Coronary artery (tissue), 2 donors: ENCODE results near the gene STEAP4.

Source experiments
- DNase-seq: peaks from one replicate; pipeline ENCODE4 v3.0.0-alpha.2; 2017; ENCODE audit warnings: low spot score
- H3K27ac ChIP-seq, 2 donors: fragments of 200-600 bp; sonication (generic); one replicate each; pipeline ENCODE4 v1.5.1; 2016 to 2019
- H3K4me3 ChIP-seq: fragments of 200-600 bp; sonication (generic); 2 replicates; pipeline ENCODE4 v1.5.1; 2016; ENCODE audit warnings: mild to moderate bottlenecking, moderate library complexity
- TF ChIP-seq, protein P1 (sequence below): fragments of 200-600 bp; sonication (generic); IDR thresholded peaks from one replicate; pipeline ENCODE4 v1.5.1; 2019; ENCODE audit warnings: antibody characterized with exemption

STEAP4 gene

DNA sequence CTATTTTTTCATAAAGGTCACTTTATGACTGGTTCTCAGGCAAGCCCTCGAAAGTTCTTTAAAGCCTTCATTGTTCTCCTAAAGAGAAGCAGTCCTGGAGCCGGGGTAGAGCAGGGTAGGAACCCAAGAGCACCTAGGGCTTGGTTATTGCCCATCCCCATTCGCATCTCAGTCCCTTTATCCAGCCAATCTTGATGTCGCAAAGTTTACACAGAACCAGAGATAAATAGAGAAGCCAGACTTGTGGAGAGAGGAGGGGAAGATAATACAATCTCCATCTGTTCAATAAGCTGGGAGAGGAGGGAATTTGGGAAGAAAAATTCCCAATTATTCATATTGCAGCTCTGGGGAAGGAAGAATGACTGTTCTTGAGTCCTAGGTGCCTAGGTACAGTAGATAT is 80.5 kb downstream of the STEAP4 start:
- no peak for DNase-seq
- Histone ChIP-seq H3K4me3 (no peak overlapping the region), H3K27ac (no peak overlapping the region)
- TF ChIP-seq, protein P1, sequence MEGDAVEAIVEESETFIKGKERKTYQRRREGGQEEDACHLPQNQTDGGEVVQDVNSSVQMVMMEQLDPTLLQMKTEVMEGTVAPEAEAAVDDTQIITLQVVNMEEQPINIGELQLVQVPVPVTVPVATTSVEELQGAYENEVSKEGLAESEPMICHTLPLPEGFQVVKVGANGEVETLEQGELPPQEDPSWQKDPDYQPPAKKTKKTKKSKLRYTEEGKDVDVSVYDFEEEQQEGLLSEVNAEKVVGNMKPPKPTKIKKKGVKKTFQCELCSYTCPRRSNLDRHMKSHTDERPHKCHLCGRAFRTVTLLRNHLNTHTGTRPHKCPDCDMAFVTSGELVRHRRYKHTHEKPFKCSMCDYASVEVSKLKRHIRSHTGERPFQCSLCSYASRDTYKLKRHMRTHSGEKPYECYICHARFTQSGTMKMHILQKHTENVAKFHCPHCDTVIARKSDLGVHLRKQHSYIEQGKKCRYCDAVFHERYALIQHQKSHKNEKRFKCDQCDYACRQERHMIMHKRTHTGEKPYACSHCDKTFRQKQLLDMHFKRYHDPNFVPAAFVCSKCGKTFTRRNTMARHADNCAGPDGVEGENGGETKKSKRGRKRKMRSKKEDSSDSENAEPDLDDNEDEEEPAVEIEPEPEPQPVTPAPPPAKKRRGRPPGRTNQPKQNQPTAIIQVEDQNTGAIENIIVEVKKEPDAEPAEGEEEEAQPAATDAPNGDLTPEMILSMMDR, result no peak

DNA sequence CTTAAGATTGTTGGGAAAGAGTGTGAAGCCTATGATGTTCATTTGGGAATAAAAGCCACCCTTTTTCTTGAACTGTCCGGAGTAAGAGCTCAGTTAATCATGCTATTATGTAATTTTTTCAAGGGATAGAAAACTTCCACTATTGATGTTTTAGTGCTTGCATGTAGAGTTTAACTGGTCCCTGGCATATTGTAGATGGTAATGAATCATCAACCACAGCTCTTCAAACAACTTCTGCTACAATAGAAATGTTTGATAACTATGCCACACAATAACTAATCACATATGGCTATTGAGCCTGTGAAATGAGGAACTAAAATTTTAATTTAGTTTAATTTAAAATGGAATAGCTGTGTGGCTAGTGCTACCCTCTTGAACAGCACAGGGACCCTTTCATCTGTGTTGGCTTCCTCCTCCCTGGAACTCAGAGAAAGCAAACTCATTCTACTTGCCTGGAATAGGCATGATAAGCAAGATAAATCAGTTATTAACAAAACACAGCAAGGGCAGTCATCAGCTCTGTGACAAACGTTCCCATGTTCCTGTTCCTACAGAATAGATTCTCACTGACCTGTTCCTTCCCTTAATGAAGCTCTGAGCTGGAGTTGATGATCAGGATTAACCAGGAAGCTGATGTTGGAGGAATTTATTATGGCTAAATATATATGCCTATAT is 82.0 kb downstream of the STEAP4 start:
- no peak for DNase-seq
- TF ChIP-seq, protein P1, result no peak
- Histone ChIP-seq H3K27ac (no peak overlapping the region), H3K4me3 (no peak overlapping the region)

DNA sequence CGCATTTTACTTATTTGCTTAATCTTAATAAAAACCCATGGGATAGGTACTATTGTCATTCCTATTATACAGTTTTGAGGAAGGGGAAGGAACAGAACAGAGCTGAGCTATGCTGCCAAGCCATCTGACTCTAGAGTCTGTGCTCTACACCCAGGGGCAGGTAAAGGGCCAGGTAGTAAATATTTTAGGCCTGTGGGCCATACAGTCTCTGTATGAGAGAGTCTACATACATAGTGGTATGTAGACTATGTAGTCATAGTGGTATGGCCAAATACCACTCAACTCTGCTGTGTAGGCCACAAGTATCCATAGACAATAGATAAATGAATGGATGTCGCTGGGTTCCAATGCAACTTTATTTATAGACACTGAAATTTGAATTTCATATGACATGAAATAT is 83.4 kb downstream of the STEAP4 start:
- TF ChIP-seq, protein P1, result no peak
- Histone ChIP-seq H3K4me3 (no peak overlapping the region), H3K27ac (no peak overlapping the region)
- no peak for DNase-seq
